Upper lobe of left lung (tissue), 6 donors: ENCODE data around the gene HIBCH. TPM values are rescaled to one million over a fixed set of nuclear protein-coding genes. Genes with fewer than 3 reads are reported as not detected.

Experiments used
- ATAC-seq, 2 donors: fragments of 200-7000 bp; cut with Tn5 transposase; one replicate each; pipeline ENCODE4 v1.9.1; 2022; ENCODE audit warnings: mild to moderate bottlenecking in 2 of 2, moderate library complexity in 2 of 2; ENCODE audit not compliant: low FRiP score in 2 of 2
- DNase-seq, 2 donors: peaks; one replicate each; pipeline ENCODE4 v3.0.0-alpha.2; 2019 to 2020
- H3K27ac ChIP-seq, 4 donors: fragments of 200-600 bp; sonication (generic); one replicate each; pipeline ENCODE4 v1.5.1; 2016 to 2019
- H3K27me3 ChIP-seq, 4 donors: fragments of 200-600 bp; sonication (generic); one replicate each; pipeline ENCODE4 v1.5.1; 2017 to 2019
- H3K36me3 ChIP-seq, 4 donors: fragments of 200-600 bp; sonication (generic); one replicate each; pipeline ENCODE4 v1.5.1; 2016 to 2019
- H3K4me1 ChIP-seq, 4 donors: fragments of 200-600 bp; sonication (generic); one replicate each; pipeline ENCODE4 v1.5.1; 2018 to 2019
- H3K4me3 ChIP-seq, 4 donors: fragments of 200-600 bp; sonication (generic); one replicate each; pipeline ENCODE4 v1.5.1; 2017 to 2019; ENCODE audit warnings: mild to moderate bottlenecking in 2 of 4, moderate library complexity in 1 of 4
- H3K9me3 ChIP-seq, 4 donors: fragments of 200-600 bp; sonication (generic); one replicate each; pipeline ENCODE4 v1.5.1; 2018 to 2019
- EP300 ChIP-seq, 4 donors: sonication (generic); formaldehyde crosslinking; IDR thresholded peaks; one replicate each; pipeline ENCODE4 v1.5.1; 2017; ENCODE audit warnings: antibody characterized with exemption in 4 of 4, control low read depth in 2 of 4
- POLR2A ChIP-seq, 4 donors: fragments of 450-650 bp; IDR thresholded peaks; one replicate each; pipeline ENCODE4 v1.5.1; 2016 to 2017; ENCODE audit warnings: antibody characterized with exemption in 4 of 4, mild to moderate bottlenecking in 2 of 4
- POLR2AphosphoS5 ChIP-seq, 2 donors: sonication (generic); formaldehyde crosslinking; IDR thresholded peaks; one replicate each; pipeline ENCODE4 v1.5.1; 2017; ENCODE audit warnings: antibody characterized with exemption in 2 of 2
- WGBS, 2 donors: methylation state at CpG; one replicate each; pipeline ENCODE4 v1.1.5; 2017 to 2018; 5-methylcytosine and 5-hydroxymethylcytosine counted together
- total RNA-seq, 6 donors: library from RNA; depleted of rRNA in 4 of 6; stranded (reverse); fragments of >200 nt in 4 of 6; gene quantifications; one replicate each; pipeline versions ENCODE4 v1.1.0 to v1.2.1, GENCODE V29; 2016 to 2021
- TF ChIP-seq, protein P1 (sequence below), 6 experiments: fragments of 450-650 bp in 4 of 6; fragments of 200-600 bp in 2 of 6; sonication (generic) in 2 of 6; IDR thresholded peaks; one replicate each; pipeline ENCODE4 v1.5.1; 2016 to 2019; ENCODE audit warnings: antibody characterized with exemption in 6 of 6
- donor health status: DM: no; HTN: no; CAD: no; lungs with moderate emphysema.
- donor health status: DM: no; HTN: yes; CAD: no; lungs with severe emphysema.

HIBCH gene
- total RNA-seq, 6 donors from 2014 or later = 10.1 to 24.2 (median 14.7) TPM

DNA sequence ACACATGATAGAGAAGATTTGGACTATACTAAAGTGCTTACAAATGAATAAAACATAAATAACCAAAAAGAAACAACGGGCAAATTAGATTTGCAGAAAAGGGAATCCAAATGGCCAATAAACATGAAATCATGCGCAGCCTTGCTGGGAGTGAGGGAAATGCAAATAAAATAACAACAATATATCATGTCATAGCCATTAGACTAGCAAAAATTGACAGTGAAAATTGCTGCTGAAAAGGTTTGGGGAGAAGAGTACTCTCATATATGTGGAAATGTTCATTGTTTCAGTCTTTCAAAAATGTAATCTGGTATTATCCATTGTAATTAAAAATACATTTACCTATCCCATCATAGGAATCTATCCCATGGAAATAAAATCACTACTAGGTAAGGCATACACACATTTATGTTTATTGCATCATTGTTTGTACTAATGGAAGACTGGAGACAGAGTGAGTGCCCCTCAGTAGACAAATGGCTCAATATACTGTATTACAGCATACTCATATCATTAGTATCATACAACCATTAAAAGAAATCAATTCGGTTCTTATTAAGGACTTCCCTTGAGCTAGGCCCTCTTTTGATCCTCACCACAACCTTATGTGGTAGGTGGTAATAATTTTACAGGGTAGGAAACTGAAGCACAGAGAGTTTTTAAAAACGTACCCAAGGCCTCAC lies 163.0 kb downstream of the HIBCH start:
- no peaks in the 10 kb centered on the region for H3K36me3 ChIP-seq
- H3K4me3 ChIP-seq = no peak overlapping the region
- H3K27me3 ChIP-seq = no peaks in the 10 kb centered on the region
- no peaks in the 10 kb centered on the region for H3K4me1 ChIP-seq
- no peak for DNase-seq
- no peak for TF ChIP-seq EP300 (IDR thresholded peaks at IDR 0.05)
- no peak for TF ChIP-seq POLR2A (IDR thresholded peaks at IDR 0.05)
- TF ChIP-seq, protein P1, sequence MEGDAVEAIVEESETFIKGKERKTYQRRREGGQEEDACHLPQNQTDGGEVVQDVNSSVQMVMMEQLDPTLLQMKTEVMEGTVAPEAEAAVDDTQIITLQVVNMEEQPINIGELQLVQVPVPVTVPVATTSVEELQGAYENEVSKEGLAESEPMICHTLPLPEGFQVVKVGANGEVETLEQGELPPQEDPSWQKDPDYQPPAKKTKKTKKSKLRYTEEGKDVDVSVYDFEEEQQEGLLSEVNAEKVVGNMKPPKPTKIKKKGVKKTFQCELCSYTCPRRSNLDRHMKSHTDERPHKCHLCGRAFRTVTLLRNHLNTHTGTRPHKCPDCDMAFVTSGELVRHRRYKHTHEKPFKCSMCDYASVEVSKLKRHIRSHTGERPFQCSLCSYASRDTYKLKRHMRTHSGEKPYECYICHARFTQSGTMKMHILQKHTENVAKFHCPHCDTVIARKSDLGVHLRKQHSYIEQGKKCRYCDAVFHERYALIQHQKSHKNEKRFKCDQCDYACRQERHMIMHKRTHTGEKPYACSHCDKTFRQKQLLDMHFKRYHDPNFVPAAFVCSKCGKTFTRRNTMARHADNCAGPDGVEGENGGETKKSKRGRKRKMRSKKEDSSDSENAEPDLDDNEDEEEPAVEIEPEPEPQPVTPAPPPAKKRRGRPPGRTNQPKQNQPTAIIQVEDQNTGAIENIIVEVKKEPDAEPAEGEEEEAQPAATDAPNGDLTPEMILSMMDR (IDR thresholded peaks at IDR 0.05) = no peak
- TF ChIP-seq POLR2AphosphoS5 (IDR thresholded peaks at IDR 0.05) = no peak
- no peaks in the 10 kb centered on the region for H3K9me3 ChIP-seq
- WGBS, 2 donors = 91% methylated on average over 4 of the region's 4 CpGs
- no peak overlapping the region for H3K27ac ChIP-seq
- no peak for ATAC-seq

Other genes starting within 250 kb of the HIBCH start
- 10 to 100 TPM; 17.6 to 37.6 (median 26.9) TPM for gene INPP1, start 23.8 kb upstream of the HIBCH start, total RNA-seq
- 100 to 1,000 TPM in 2 of 6 donors, 10 to 100 TPM in 4; 46.9 to 136 (median 80.4) TPM for gene MFSD6, start 88.5 kb upstream of the HIBCH start, total RNA-seq
- gene NEMP2, start 214.9 kb upstream of the HIBCH start, total RNA-seq = 1 to 10 TPM; 2.6 to 7.4 (median 4.3) TPM